ENCODE measurements around the gene BMP7. TPM values are rescaled to one million over a fixed set of nuclear protein-coding genes. Genes with fewer than 3 reads are reported as not detected.
"Not testable (repeated sequence)": the region's sequence is repeated elsewhere in the genome, so short reads cannot be mapped to it uniquely, and the experiment has no call there.

Gene BMP7
- total and polyA plus RNA-seq, 3 experiments from 2014 or later: not detected

DNA sequence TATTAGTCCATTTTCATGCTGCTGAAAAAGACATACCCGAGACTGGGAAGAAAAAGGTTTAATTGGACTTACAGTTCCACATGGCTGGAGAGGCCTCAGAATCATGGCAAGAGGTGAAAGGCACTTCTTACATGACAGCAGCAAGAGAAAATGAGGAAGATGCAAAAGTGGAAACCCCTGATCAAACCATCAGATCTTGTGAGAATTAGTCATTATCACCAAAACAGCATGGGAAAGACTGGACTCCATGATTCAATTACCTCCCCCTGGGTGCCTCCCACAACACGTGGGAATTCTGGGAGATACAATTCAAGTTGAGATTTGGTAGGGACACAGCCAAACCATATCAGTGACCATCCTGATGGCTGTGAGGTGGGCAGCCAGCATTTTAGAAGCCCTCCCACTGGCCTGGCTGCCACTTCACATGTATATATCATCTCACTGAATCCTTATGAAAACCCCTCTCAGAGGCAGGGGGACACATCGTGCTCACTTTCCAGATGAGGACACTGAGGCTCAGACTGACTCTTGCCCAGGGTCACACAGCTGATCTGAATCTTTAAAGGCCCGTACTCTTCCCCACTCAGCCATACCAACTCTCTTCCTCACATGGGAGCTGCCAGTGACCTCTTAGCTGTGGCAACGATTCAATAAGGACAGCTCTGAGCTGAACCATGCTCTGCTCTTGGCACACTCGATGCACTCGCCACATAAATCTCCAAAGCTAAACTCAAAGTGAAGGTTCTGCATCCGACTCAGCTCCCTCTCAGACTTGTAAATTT, 25.7 kb downstream of the BMP7 start:
- H3K9me3 Mint-ChIP-seq: peaks cover 0 to 6% (median 0%) of the 10 kb centered on the region in 5 donors
- CTCF ChIA-PET: no interaction called here
- no peak overlapping the region for H3K27ac Mint-ChIP-seq
- Histone ChIP-seq H3K4me1 (ENCODE audit: insufficient read depth, low read length) (no peaks in the 10 kb centered on the region), H3K9me3 (ENCODE audit: low read length) (no peaks in the 10 kb centered on the region), H3K27me3 (ENCODE audit: insufficient read depth, low read length, poor library complexity, severe bottlenecking) (no peaks in the 10 kb centered on the region), H3K4me3 (ENCODE audit: low read length) (no peak overlapping the region), H3K36me3 (ENCODE audit: insufficient read depth, low read length) (no peaks in the 10 kb centered on the region), H3K27ac (ENCODE audit: low read depth, low read length) (no peak overlapping the region)
- POLR2A ChIA-PET: no interaction called here
- peaks cover 12 to 19% of the 10 kb centered on the region in 2 donors for H3K27me3 Mint-ChIP-seq
- no peak overlapping the region for H3K4me3 Mint-ChIP-seq
- no peaks in the 10 kb centered on the region for H3K36me3 Mint-ChIP-seq
- no peak for DNase-seq
- H3K4me1 Mint-ChIP-seq: no peaks in the 10 kb centered on the region

DNA sequence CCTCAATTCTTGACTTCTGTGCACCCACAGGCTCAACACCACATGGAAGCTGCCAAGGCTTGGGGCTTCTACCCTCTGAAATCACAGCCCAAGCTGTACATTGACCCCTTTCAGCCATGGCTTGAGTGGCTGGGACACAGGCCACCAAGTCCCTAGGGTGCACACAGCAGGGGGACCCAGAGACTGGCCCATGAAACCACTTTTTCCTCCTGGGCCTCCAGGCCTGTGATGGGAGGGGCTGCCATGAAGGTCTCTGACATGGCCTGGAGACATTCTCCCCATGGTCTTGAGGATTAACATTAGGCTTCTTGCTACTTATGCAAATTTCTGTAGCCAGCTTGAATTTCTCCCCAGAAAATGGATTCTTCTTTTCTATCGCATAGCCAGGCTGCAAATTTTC, 26.7 kb downstream of the BMP7 start:
- DNase-seq; H3K4me3 ChIP-seq (ENCODE audit: low read length); CTCF ChIA-PET; H3K27ac Mint-ChIP-seq; H3K4me1 Mint-ChIP-seq; H3K27ac ChIP-seq (ENCODE audit: low read depth, low read length); H3K9me3 Mint-ChIP-seq; H3K4me1 ChIP-seq (ENCODE audit: insufficient read depth, low read length); H3K36me3 ChIP-seq (ENCODE audit: insufficient read depth, low read length); POLR2A ChIA-PET; H3K9me3 ChIP-seq (ENCODE audit: low read length); H3K36me3 Mint-ChIP-seq; H3K27me3 ChIP-seq (ENCODE audit: insufficient read depth, low read length, poor library complexity, severe bottlenecking); H3K4me3 Mint-ChIP-seq: not testable (repeated sequence)
- peaks cover 12 to 29% of the 10 kb centered on the region in 2 donors for H3K27me3 Mint-ChIP-seq

DNA sequence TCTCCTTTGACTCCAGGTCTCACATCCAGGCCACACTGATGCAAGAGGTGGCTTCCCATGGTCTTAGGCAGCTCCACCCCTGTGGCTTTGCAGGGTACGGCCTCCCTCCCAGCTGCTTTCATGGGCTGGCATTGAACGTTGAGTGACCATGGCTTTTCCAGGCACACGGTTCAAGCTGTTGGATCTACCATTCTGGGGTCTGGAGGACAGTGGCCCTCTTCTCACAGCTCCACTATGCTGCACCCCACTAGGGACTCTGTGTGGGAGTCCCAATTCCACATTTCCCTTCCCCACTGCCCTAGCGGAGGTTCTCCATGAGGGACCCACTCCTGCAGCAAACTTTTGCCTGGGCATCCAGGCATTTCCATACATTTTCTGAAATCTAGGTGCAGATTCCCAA, 27.1 kb downstream of the BMP7 start:
- CTCF ChIA-PET; POLR2A ChIA-PET; H3K9me3 Mint-ChIP-seq; H3K27ac Mint-ChIP-seq; H3K4me1 Mint-ChIP-seq; H3K36me3 Mint-ChIP-seq; H3K27me3 ChIP-seq (ENCODE audit: insufficient read depth, low read length, poor library complexity, severe bottlenecking); H3K4me3 Mint-ChIP-seq; H3K4me1 ChIP-seq (ENCODE audit: insufficient read depth, low read length); H3K27ac ChIP-seq (ENCODE audit: low read depth, low read length); DNase-seq; H3K36me3 ChIP-seq (ENCODE audit: insufficient read depth, low read length); H3K4me3 ChIP-seq (ENCODE audit: low read length); H3K9me3 ChIP-seq (ENCODE audit: low read length): not testable (repeated sequence)
- peaks cover 12 to 33% of the 10 kb centered on the region in 2 donors for H3K27me3 Mint-ChIP-seq

DNA sequence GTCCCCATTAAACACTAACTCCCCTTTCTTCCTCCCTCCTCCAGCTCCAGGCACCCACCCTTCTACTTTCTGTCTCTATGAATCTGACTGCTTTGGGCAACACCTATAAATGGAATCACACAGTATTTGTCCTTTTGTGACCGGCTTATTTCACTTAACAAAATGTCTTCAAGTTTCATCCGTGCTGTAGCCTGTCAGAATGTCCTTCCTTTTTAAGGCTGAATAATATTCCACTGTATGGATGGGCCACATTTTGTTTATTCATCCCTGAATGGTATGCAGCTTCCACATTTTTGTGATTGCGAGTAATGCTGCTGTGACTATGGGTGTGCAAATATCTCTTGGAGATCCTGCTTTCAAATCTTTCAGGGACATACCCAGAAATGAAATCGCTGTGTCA, 28.4 kb downstream of the BMP7 start:
- H3K27ac Mint-ChIP-seq: no peak overlapping the region
- CTCF ChIA-PET: no interaction called here
- POLR2A ChIA-PET: no interaction called here
- H3K27ac ChIP-seq (ENCODE audit: low read depth, low read length): no peak overlapping the region
- H3K4me3 ChIP-seq (ENCODE audit: low read length): no peak overlapping the region
- peaks cover 0 to 5% (median 0%) of the 10 kb centered on the region in 5 donors for H3K9me3 Mint-ChIP-seq
- H3K27me3 ChIP-seq (ENCODE audit: insufficient read depth, low read length, poor library complexity, severe bottlenecking): no peaks in the 10 kb centered on the region
- peaks cover 12 to 36% of the 10 kb centered on the region in 2 donors for H3K27me3 Mint-ChIP-seq
- no peaks in the 10 kb centered on the region for H3K36me3 ChIP-seq (ENCODE audit: insufficient read depth, low read length)
- no peaks in the 10 kb centered on the region for H3K36me3 Mint-ChIP-seq
- no peaks in the 10 kb centered on the region for H3K4me1 Mint-ChIP-seq
- no peaks in the 10 kb centered on the region for H3K9me3 ChIP-seq (ENCODE audit: low read length)
- no peak for DNase-seq
- H3K4me3 Mint-ChIP-seq: no peak overlapping the region
- H3K4me1 ChIP-seq (ENCODE audit: insufficient read depth, low read length): no peaks in the 10 kb centered on the region

DNA sequence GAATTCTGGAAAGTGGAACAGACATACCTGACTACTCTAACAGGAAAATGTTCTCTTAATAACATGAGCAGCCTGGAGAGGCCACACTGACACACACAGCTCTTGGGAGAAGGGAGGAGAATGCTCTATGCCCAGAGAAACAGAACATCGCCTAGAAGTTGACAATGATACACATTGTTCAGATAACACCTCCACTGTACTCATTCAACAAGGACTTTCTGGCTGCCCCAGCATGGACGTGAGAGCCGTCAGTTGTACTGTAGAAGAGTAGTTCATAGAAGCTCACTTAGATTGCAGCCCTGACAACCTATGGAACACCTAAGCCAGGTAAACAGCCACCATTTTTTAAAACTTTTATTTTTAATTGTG, 28.9 kb downstream of the BMP7 start:
- POLR2A ChIA-PET: no interaction called here
- Histone ChIP-seq H3K27me3 (ENCODE audit: insufficient read depth, low read length, poor library complexity, severe bottlenecking) (no peaks in the 10 kb centered on the region), H3K9me3 (ENCODE audit: low read length) (no peaks in the 10 kb centered on the region), H3K4me3 (ENCODE audit: low read length) (no peak overlapping the region), H3K4me1 (ENCODE audit: insufficient read depth, low read length) (no peaks in the 10 kb centered on the region), H3K27ac (ENCODE audit: low read depth, low read length) (no peak overlapping the region), H3K36me3 (ENCODE audit: insufficient read depth, low read length) (no peaks in the 10 kb centered on the region)
- CTCF ChIA-PET: no interaction called here
- peaks cover 12 to 36% of the 10 kb centered on the region in 2 donors for H3K27me3 Mint-ChIP-seq
- no peak overlapping the region for H3K4me3 Mint-ChIP-seq
- H3K36me3 Mint-ChIP-seq: no peaks in the 10 kb centered on the region
- peaks cover 0 to 5% (median 0%) of the 10 kb centered on the region in 5 donors for H3K9me3 Mint-ChIP-seq
- no peak for DNase-seq
- H3K27ac Mint-ChIP-seq: no peak overlapping the region
- no peaks in the 10 kb centered on the region for H3K4me1 Mint-ChIP-seq

DNA sequence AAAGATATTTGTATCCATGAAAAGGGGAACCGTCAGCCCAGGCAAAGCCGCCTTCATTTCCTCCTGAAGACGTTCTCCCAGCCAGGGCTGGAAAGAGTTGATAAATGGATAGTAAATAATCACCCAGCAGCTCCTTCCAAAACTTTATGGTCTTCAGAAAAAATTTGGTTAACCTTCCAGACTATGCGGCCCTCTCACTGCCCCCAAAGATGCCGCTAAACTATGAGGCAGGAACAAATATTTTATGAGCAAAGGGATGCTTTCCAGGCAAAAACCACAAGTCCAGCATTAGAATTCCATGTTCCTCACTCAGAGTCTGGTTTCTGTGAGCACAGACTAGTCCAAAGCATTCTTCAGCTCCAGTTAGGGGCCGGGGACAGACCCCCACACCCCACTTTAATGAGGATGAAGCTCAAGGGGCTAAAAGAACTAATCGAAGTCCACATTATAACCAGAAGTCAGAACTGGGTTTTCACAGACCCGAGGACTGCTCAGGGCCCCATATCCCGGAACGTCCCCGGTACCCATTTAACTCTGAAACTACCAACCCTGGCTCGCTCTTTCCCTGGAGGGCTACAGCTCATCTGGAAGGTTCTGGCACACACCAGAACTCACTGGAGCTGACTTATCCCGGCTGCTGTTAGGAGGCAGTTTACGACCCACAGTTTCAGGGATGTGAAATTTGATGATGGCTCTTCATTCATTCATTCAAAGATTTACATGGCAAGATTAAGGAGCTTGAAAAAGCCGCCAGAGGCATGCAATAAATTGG, 29.4 kb downstream of the BMP7 start:
- POLR2A ChIA-PET: no interaction called here
- Histone ChIP-seq H3K4me1 (ENCODE audit: insufficient read depth, low read length) (no peaks in the 10 kb centered on the region), H3K27ac (ENCODE audit: low read depth, low read length) (no peak overlapping the region), H3K4me3 (ENCODE audit: low read length) (no peak overlapping the region), H3K27me3 (ENCODE audit: insufficient read depth, low read length, poor library complexity, severe bottlenecking) (no peaks in the 10 kb centered on the region), H3K36me3 (ENCODE audit: insufficient read depth, low read length) (no peaks in the 10 kb centered on the region), H3K9me3 (ENCODE audit: low read length) (no peaks in the 10 kb centered on the region)
- DNase-seq: no peak
- Mint-ChIP-seq H3K9me3 (peaks cover 0 to 5% (median 0%) of the 10 kb centered on the region in 5 donors), H3K27me3 (peaks cover 12 to 41% of the 10 kb centered on the region in 2 donors), H3K4me1 (no peaks in the 10 kb centered on the region), H3K36me3 (no peaks in the 10 kb centered on the region), H3K4me3 (no peak overlapping the region), H3K27ac (no peak overlapping the region)
- CTCF ChIA-PET: interaction anchor here (0.6 kb wide), 1 partner anchor 124 kb away, joined by 3 read pairs; no protein-coding TSS in a partner anchor

DNA sequence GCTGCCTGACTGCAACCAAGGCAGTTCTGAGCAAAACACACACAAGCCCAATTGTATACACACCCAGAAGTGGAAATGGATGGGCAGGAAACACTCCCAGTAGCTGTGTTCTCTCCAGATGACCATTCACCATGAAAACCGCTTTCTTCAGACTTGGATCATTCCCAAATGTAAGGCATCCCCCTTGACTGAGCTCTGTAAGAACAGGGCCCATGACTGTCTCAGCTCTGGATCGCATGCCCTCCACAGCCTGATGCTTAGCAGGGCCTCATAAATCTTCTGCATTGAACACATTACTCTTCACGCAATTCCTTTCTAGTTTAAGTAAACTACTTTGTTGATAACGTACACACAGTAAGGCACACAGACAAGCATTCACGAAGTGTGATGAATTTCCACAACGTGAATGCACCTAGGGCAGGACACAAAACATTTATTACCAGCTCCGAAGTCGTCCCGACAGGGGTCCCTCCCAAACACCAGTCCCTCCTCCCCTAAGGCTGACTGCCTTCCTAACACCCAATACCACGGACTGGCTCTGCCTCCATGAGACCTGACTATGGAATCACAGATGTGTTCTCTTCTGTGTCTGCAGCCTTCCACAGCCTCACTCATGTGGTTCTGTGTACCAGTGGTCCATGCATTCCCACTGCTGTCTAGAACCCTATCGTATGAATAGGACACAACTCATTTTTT, 31.7 kb downstream of the BMP7 start:
- H3K36me3 ChIP-seq (ENCODE audit: insufficient read depth, low read length): no peaks in the 10 kb centered on the region
- H3K4me1 Mint-ChIP-seq: no peaks in the 10 kb centered on the region
- no peaks in the 10 kb centered on the region for H3K27me3 ChIP-seq (ENCODE audit: insufficient read depth, low read length, poor library complexity, severe bottlenecking)
- no peak for DNase-seq
- H3K36me3 Mint-ChIP-seq: no peaks in the 10 kb centered on the region
- H3K9me3 Mint-ChIP-seq: peaks cover 0 to 5% (median 0%) of the 10 kb centered on the region in 5 donors
- peaks cover 15 to 41% of the 10 kb centered on the region in 2 donors for H3K27me3 Mint-ChIP-seq
- no peak overlapping the region for H3K27ac Mint-ChIP-seq
- H3K27ac ChIP-seq (ENCODE audit: low read depth, low read length): no peak overlapping the region
- ChIA-PET POLR2A (no interaction called here), CTCF (no interaction called here)
- H3K9me3 ChIP-seq (ENCODE audit: low read length): no peaks in the 10 kb centered on the region
- H3K4me3 Mint-ChIP-seq: no peak overlapping the region
- H3K4me3 ChIP-seq (ENCODE audit: low read length): no peak overlapping the region
- no peaks in the 10 kb centered on the region for H3K4me1 ChIP-seq (ENCODE audit: insufficient read depth, low read length)

DNA sequence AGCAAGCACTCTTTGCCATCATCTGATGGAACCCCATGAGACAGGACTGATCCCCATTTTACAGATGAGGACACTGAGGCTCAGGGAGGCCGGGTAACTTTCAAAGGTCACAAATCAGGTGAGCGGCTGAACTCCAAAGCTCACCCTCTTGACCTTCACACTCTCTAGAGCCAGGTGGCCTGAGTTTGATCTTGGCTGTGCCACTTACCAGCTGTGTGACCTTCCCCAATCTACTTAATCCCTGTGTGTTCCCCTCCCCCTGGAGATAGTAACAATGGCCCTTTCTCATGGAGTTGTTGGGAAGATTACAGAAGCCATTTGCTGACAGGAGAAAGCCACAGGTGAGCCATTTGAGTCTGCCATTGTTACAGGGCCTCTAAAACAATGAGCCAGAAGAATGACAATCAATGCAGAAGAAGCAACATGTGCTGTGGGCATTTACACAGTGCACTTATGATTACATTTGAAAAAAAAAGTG, 34.5 kb downstream of the BMP7 start:
- Mint-ChIP-seq H3K27ac (no peak overlapping the region), H3K4me1 (no peaks in the 10 kb centered on the region), H3K27me3 (peaks cover 19 to 44% of the 10 kb centered on the region in 2 donors), H3K4me3 (no peak overlapping the region), H3K9me3 (peaks cover 0 to 5% (median 0%) of the 10 kb centered on the region in 5 donors), H3K36me3 (no peaks in the 10 kb centered on the region)
- Histone ChIP-seq H3K4me3 (ENCODE audit: low read length) (no peak overlapping the region), H3K36me3 (ENCODE audit: insufficient read depth, low read length) (no peaks in the 10 kb centered on the region), H3K27me3 (ENCODE audit: insufficient read depth, low read length, poor library complexity, severe bottlenecking) (no peaks in the 10 kb centered on the region), H3K9me3 (ENCODE audit: low read length) (no peaks in the 10 kb centered on the region), H3K27ac (ENCODE audit: low read depth, low read length) (no peak overlapping the region), H3K4me1 (ENCODE audit: insufficient read depth, low read length) (no peaks in the 10 kb centered on the region)
- ChIA-PET POLR2A (no interaction called here), CTCF (no interaction called here)
- no peak for DNase-seq
